C4-2B (cell line): ENCODE results near the gene DSN1.

Experiments used
- ZFX ChIP-seq: fragments of 450-650 bp; IDR thresholded peaks from 2 replicates; pipeline ENCODE4 v1.6.1; 2017
- TF ChIP-seq, protein P1 (sequence below): fragments of 450-650 bp; conservative IDR thresholded peaks from 2 replicates; pipeline ENCODE4 v1.5.1; 2017; ENCODE audit warnings: mild to moderate bottlenecking

DNA sequence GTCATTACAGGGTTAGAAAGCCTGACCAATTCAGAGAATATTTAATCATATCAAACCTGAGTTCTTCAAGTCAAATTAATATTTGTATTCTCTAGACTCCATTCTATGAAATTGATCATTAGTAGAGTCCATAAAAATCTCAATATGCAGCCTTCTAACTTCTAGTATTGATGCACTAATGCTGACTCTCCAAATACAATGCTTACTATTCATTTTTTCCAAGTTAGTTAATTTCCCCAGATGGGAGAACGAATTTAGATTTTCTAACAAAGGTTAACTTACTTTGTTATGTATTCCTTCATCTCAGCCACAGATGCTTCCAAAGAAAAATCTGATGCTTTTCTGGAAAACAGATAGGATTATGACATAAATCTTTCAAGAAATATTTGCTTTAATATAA lies 15.3 kb downstream of the DSN1 start:
- TF ChIP-seq, protein P1, sequence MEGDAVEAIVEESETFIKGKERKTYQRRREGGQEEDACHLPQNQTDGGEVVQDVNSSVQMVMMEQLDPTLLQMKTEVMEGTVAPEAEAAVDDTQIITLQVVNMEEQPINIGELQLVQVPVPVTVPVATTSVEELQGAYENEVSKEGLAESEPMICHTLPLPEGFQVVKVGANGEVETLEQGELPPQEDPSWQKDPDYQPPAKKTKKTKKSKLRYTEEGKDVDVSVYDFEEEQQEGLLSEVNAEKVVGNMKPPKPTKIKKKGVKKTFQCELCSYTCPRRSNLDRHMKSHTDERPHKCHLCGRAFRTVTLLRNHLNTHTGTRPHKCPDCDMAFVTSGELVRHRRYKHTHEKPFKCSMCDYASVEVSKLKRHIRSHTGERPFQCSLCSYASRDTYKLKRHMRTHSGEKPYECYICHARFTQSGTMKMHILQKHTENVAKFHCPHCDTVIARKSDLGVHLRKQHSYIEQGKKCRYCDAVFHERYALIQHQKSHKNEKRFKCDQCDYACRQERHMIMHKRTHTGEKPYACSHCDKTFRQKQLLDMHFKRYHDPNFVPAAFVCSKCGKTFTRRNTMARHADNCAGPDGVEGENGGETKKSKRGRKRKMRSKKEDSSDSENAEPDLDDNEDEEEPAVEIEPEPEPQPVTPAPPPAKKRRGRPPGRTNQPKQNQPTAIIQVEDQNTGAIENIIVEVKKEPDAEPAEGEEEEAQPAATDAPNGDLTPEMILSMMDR = no peak
- TF ChIP-seq ZFX = no peak
